PC-9 (cell line): ENCODE results near the gene XPO4. TPM values are rescaled to one million over a fixed set of nuclear protein-coding genes. Genes with fewer than 3 reads are reported as not detected.
"Not testable (repeated sequence)": the region's sequence is repeated elsewhere in the genome, so short reads cannot be mapped to it uniquely, and the experiment has no call there.

ENCODE experiments used
- BruUV-seq: library from RNA; stranded (reverse); fragments of 400-500 nt; replicated peaks from 2 replicates; lab custom pipeline; 2021; lab: Mats Ljungman, UMichigan
- CTCF ChIA-PET: fragments of 300-600 bp; sonication (Branson Sonifier 250); formaldehyde crosslinking; loops from one replicate; lab custom pipeline; 2022; ENCODE audit warnings: antibody characterized with exemption; lab: Charles Lee
- POLR2A ChIA-PET: fragments of 300-600 bp; sonication (Branson Sonifier 250); formaldehyde crosslinking; loops from one replicate; lab custom pipeline; 2022; ENCODE audit warnings: antibody characterized with exemption; ENCODE audit not compliant: unreplicated experiment; lab: Charles Lee
- DNase-seq, 2 experiments: peaks; one replicate each; pipeline versions ENCODE4 v3.0.0 to v3.0.0-alpha.2; 2015 to 2022; ENCODE audit warnings: mixed read lengths in 1 of 2
- H2AFZ ChIP-seq: fragments of 200-600 bp; sonication (generic); 2 replicates; pipeline ENCODE4 v1.8.1; 2017; ENCODE audit warnings: antibody characterized with exemption
- H3F3A ChIP-seq: fragments of 200-600 bp; sonication (generic); 2 replicates; pipeline ENCODE4 v1.8.1; 2017; ENCODE audit warnings: antibody characterized with exemption, mild to moderate bottlenecking, low read depth; ENCODE audit not compliant: insufficient read depth
- H3K27ac ChIP-seq: fragments of 200-600 bp; sonication (generic); 2 replicates; pipeline ENCODE4 v1.6.1; 2016; ENCODE audit warnings: mixed run types
- H3K27me3 ChIP-seq: fragments of 200-600 bp; sonication (generic); 2 replicates; pipeline ENCODE4 v1.6.1; 2016; ENCODE audit warnings: low read depth, mixed run types; ENCODE audit not compliant: insufficient read depth
- H3K36me3 ChIP-seq: fragments of 200-600 bp; sonication (generic); 2 replicates; pipeline ENCODE4 v1.6.1; 2016; ENCODE audit warnings: low read depth, mixed run types
- H3K4me1 ChIP-seq: fragments of 200-600 bp; sonication (generic); replicated peaks from 2 replicates; pipeline ENCODE4 v1.6.1; 2016; ENCODE audit warnings: mixed run types; ENCODE audit not compliant: insufficient read depth
- H3K4me2 ChIP-seq: fragments of 200-600 bp; sonication (generic); 2 replicates; pipeline ENCODE4 v1.6.1; 2017; ENCODE audit warnings: mixed run types
- H3K4me3 ChIP-seq: fragments of 200-600 bp; sonication (generic); 2 replicates; pipeline ENCODE4 v1.6.1; 2016; ENCODE audit warnings: mixed run types
- H3K79me2 ChIP-seq: fragments of 200-600 bp; sonication (generic); 2 replicates; pipeline ENCODE4 v1.6.1; 2017; ENCODE audit warnings: low read depth, mixed run types
- H3K9me2 ChIP-seq: fragments of 200-600 bp; sonication (generic); 2 replicates; pipeline ENCODE4 v1.8.1; 2017; ENCODE audit warnings: mild to moderate bottlenecking; ENCODE audit not compliant: insufficient read depth
- H3K9me3 ChIP-seq: fragments of 200-600 bp; sonication (generic); 2 replicates; pipeline ENCODE4 v1.8.1; 2016; ENCODE audit warnings: low read depth; ENCODE audit not compliant: insufficient read depth
- H4K20me1 ChIP-seq: fragments of 200-600 bp; sonication (generic); 2 replicates; pipeline ENCODE4 v1.8.1; 2017; ENCODE audit not compliant: insufficient read depth
- EZH2 ChIP-seq: fragments of 200-600 bp; sonication (generic); IDR thresholded peaks from 2 replicates; pipeline ENCODE4 v1.8.0; 2017; ENCODE audit warnings: antibody characterized with exemption, low read depth
- intact Hi-C: fragments of 100-400 bp; cut with micrococcal nuclease; formaldehyde crosslinking; loops from one replicate; pipeline ENCODE4 v1.10.0; 2022; ENCODE audit not compliant: unreplicated experiment
- total RNA-seq: library from RNA; stranded (reverse); gene quantifications from 2 replicates; pipeline ENCODE4 v1.2.3, GENCODE V29; 2021
- TF ChIP-seq, protein P1 (sequence below): fragments of 200-600 bp; sonication (generic); conservative IDR thresholded peaks from 2 replicates; pipeline ENCODE4 v1.6.1; 2017; ENCODE audit warnings: mixed run types, antibody characterized with exemption, mild to moderate bottlenecking, moderate library complexity

XPO4 gene
- total RNA-seq, 1 experiment from 2014 or later: 11.1 TPM

DNA sequence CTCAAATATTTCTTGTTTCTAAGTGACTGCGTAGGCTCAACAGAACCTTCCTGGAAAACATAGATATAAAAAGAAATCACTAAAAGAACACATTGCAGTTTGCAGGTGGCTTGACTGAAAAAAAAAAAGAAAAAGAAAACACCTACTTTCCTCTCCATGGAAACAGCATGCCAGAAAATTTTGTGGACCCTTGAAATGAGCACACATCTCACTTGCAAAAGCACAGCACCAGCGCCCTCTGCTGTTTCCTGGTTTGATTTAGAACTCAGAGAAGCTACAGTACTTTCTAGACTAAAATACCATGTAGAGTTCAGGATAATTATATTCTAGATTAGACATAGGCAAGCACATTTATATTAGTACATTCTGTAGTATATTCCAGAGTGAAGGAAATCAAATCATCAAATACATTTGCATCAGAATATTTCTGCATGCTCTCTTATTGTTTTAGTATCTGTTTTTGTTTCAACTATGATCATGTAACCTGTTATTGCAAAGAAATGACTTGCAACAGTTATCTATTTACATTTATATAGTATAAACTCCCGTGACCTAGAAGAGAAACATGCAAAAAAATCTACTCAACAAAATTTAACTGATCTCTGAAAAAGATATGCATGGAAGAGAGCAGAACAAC is 22.3 kb upstream of the XPO4 start:
- Histone ChIP-seq H3K4me2 (no peak overlapping the region), H4K20me1 (no peaks in the 10 kb centered on the region), H3K36me3 (no peaks in the 10 kb centered on the region), H3K27ac (no peak overlapping the region), H3K9me3 (no peaks in the 10 kb centered on the region), H2AFZ (no peak overlapping the region), H3K4me3 (no peak overlapping the region), H3F3A (no peaks in the 10 kb centered on the region), H3K79me2 (no peaks in the 10 kb centered on the region), H3K4me1 (no peaks in the 10 kb centered on the region), H3K27me3 (no peaks in the 10 kb centered on the region), H3K9me2 (no peaks in the 10 kb centered on the region)
- ChIA-PET CTCF (interaction anchor here (0.5 to 0.7 kb wide), 3 partner anchors 40 to 942 kb away, joined by 3 to 4 read pairs (median 3); no protein-coding TSS in a partner anchor), POLR2A (no interaction called here)
- intact Hi-C loops: loop anchor here (1.0 to 10.0 kb wide), 2 partner anchors 433 to 730 kb away; partner anchors contain the start of gene GJB2
- no TSS peak for BruUV-seq
- TF ChIP-seq, protein P1, sequence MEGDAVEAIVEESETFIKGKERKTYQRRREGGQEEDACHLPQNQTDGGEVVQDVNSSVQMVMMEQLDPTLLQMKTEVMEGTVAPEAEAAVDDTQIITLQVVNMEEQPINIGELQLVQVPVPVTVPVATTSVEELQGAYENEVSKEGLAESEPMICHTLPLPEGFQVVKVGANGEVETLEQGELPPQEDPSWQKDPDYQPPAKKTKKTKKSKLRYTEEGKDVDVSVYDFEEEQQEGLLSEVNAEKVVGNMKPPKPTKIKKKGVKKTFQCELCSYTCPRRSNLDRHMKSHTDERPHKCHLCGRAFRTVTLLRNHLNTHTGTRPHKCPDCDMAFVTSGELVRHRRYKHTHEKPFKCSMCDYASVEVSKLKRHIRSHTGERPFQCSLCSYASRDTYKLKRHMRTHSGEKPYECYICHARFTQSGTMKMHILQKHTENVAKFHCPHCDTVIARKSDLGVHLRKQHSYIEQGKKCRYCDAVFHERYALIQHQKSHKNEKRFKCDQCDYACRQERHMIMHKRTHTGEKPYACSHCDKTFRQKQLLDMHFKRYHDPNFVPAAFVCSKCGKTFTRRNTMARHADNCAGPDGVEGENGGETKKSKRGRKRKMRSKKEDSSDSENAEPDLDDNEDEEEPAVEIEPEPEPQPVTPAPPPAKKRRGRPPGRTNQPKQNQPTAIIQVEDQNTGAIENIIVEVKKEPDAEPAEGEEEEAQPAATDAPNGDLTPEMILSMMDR: peak; percentile 83
- no peak for TF ChIP-seq EZH2
- peak; percentile 48 to 54 for DNase-seq

DNA sequence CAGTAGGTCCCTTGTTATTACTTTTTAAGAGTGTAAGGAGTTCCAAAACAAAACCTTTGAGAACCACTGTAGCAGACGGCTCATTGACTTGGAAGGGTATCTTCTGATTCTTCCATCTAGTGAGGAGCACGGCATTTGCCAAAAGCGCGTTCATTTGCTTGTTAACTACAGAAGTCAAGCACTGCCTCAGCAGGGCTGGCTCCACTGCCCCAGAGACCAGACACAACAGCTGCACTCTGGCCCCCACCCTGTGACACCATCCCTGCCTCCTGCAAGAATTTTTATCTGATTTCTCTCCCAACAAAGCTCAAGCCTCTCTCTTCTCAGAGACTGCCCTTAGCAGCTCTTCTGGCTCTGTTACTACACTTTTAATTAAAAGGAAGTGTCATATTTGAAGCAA is 20.7 kb upstream of the XPO4 start:
- no peaks in the 10 kb centered on the region for H3K27me3 ChIP-seq
- no peak overlapping the region for H2AFZ ChIP-seq
- no peak for TF ChIP-seq EZH2
- TF ChIP-seq, protein P1: no peak
- no peaks in the 10 kb centered on the region for H3K79me2 ChIP-seq
- H3K9me3 ChIP-seq: no peaks in the 10 kb centered on the region
- H4K20me1 ChIP-seq: no peaks in the 10 kb centered on the region
- H3K4me3 ChIP-seq: no peak overlapping the region
- H3K4me1 ChIP-seq: no peaks in the 10 kb centered on the region
- no TSS peak for BruUV-seq
- no peaks in the 10 kb centered on the region for H3K9me2 ChIP-seq
- POLR2A ChIA-PET: no interaction called here
- CTCF ChIA-PET: no interaction called here
- no peak for DNase-seq
- no peaks in the 10 kb centered on the region for H3F3A ChIP-seq
- H3K4me2 ChIP-seq: no peak overlapping the region
- H3K36me3 ChIP-seq: no peaks in the 10 kb centered on the region
- intact Hi-C loops: loop anchor here (10.0 kb wide), 1 partner anchor 728 kb away; the partner anchor contains the start of gene GJB2
- H3K27ac ChIP-seq: no peak overlapping the region

DNA sequence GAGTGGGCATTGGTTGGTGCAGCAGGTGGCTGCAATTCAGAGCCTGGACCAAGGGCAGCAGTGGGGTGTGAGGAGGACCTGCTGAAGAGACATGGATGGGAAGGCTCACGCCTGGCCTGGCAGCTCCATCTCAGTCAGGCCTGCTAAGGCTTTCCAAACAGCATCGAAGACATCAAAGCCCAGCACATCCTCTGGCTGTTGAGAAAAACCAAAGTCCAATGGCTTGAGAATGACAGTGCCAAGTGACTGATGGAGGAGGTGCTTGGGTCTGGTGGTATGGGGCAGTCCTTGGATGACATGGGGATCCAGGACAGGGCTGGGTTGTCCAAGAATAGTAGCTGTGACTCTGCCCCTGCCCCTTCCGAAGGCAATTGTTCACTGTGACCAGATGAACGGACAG is 19.0 kb upstream of the XPO4 start:
- TF ChIP-seq EZH2: no peak
- TF ChIP-seq, protein P1: no peak
- Histone ChIP-seq H4K20me1 (no peaks in the 10 kb centered on the region), H3K36me3 (no peaks in the 10 kb centered on the region), H3K27ac (no peak overlapping the region), H3K4me2 (no peak overlapping the region), H3F3A (no peaks in the 10 kb centered on the region), H3K9me3 (no peaks in the 10 kb centered on the region), H3K4me3 (no peak overlapping the region), H2AFZ (no peak overlapping the region), H3K9me2 (no peaks in the 10 kb centered on the region), H3K27me3 (no peaks in the 10 kb centered on the region), H3K79me2 (no peaks in the 10 kb centered on the region), H3K4me1 (no peaks in the 10 kb centered on the region)
- CTCF ChIA-PET: interaction anchor here (0.6 kb wide), 1 partner anchor 247 kb away, joined by 3 read pairs; no protein-coding TSS in a partner anchor
- intact Hi-C loops: loop anchor here (10.0 kb wide), 1 partner anchor 727 kb away; the partner anchor contains the start of gene GJB2
- BruUV-seq: no TSS peak
- no peak for DNase-seq
- POLR2A ChIA-PET: no interaction called here

DNA sequence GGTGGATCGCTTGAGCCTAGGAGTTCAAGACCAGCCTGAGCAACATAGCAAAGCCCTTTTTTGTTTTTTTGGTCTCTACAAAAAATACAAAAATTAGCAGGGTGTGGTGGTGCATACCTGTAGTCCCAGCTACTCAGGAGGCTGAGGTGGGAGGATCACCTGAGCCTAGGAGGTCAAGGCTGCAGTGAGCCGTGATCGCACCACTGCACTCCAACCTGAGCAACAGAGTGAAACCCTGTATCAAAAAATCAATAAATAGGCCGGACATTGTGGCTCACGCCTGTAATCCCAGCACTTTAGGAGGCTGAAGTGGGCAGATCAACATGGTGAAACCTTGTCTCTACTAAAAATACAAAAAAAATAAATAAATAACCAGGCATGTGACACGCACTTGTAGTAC is 13.1 kb upstream of the XPO4 start:
- H3K4me1 ChIP-seq, BruUV-seq, H2AFZ ChIP-seq, POLR2A ChIA-PET, H4K20me1 ChIP-seq, H3K4me3 ChIP-seq, H3K9me2 ChIP-seq, H3K27ac ChIP-seq, H3K79me2 ChIP-seq, intact Hi-C loops, H3K4me2 ChIP-seq, H3K27me3 ChIP-seq, H3F3A ChIP-seq, DNase-seq, H3K36me3 ChIP-seq, CTCF ChIA-PET, H3K9me3 ChIP-seq: not testable (repeated sequence)
